Measurements from ENCODE around the gene ITIH5. TPM values are rescaled to one million over a fixed set of nuclear protein-coding genes. Genes with fewer than 3 reads are reported as not detected.

The ITIH5 gene
- polyA plus RNA-seq, 3 donors = not detected

DNA sequence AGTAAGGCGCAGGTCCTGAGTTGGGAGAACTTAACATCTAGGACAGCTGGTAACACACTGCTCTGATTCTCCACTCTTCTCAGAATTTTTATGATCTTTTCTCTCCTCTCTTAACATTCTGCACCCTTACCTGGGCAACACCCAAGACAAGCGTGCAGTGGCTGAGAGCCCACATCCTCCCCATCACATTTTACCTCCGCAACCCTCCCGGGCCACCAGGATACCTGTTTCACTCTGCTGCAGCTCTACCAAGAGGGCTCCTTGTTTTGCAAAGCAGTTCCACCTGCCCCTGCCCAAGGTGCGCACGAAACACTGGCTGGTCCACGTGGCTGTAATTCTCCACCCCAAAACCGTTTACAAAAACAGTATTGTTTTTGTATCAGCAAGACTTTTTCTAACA lies 81.5 kb downstream of the ITIH5 start:
- H3K9me3 Mint-ChIP-seq = no peaks in the 10 kb centered on the region
- H3K27me3 ChIP-seq (ENCODE audit: control insufficient read depth in 2 of 2, insufficient read depth in 2 of 2, low read length in 2 of 2) = no peaks in the 10 kb centered on the region
- no peaks in the 10 kb centered on the region for H3K4me1 Mint-ChIP-seq
- H3K4me3 ChIP-seq (replicated peaks in 1 of 3; ENCODE audit: low read depth in 2 of 3, low read length in 3 of 3) = no peak overlapping the region
- H3K4me2 ChIP-seq (replicated peaks; ENCODE audit: extremely low read depth, low read length, poor library complexity, severe bottlenecking) = no peak overlapping the region
- H3K9ac ChIP-seq (ENCODE audit: insufficient read depth, low read length, poor library complexity, severe bottlenecking) = no peak overlapping the region
- H3K9me3 ChIP-seq (replicated peaks in 1 of 2; ENCODE audit: control insufficient read depth in 1 of 2, insufficient read depth in 1 of 2, low read length in 2 of 2) = no peaks in the 10 kb centered on the region
- no peak overlapping the region for H2AFZ ChIP-seq (ENCODE audit: insufficient read depth, low read depth, low read length, poor library complexity, severe bottlenecking)
- H3K4me1 ChIP-seq (ENCODE audit: control insufficient read depth in 1 of 2, insufficient read depth in 2 of 2, low read length in 2 of 2) = no peaks in the 10 kb centered on the region
- no peaks in the 10 kb centered on the region for H3K79me2 ChIP-seq (ENCODE audit: insufficient read depth, low read length)
- intact Hi-C loops (cut with micrococcal nuclease) = no loop called here
- H3K27ac Mint-ChIP-seq = no peak overlapping the region
- peaks cover 3 to 9% (median 8%) of the 10 kb centered on the region in 3 donors for H3K27me3 Mint-ChIP-seq (ENCODE audit: low read depth in 3 of 3)
- no peak for DNase-seq
- H4K20me1 ChIP-seq (ENCODE audit: insufficient read depth, low read length) = no peaks in the 10 kb centered on the region
- no peak overlapping the region for H3K4me3 Mint-ChIP-seq
- no peaks in the 10 kb centered on the region for H3K36me3 ChIP-seq (replicated peaks in 1 of 2; ENCODE audit: control insufficient read depth in 1 of 2, insufficient read depth in 2 of 2, low read length in 2 of 2)
- TF ChIP-seq, protein P1, sequence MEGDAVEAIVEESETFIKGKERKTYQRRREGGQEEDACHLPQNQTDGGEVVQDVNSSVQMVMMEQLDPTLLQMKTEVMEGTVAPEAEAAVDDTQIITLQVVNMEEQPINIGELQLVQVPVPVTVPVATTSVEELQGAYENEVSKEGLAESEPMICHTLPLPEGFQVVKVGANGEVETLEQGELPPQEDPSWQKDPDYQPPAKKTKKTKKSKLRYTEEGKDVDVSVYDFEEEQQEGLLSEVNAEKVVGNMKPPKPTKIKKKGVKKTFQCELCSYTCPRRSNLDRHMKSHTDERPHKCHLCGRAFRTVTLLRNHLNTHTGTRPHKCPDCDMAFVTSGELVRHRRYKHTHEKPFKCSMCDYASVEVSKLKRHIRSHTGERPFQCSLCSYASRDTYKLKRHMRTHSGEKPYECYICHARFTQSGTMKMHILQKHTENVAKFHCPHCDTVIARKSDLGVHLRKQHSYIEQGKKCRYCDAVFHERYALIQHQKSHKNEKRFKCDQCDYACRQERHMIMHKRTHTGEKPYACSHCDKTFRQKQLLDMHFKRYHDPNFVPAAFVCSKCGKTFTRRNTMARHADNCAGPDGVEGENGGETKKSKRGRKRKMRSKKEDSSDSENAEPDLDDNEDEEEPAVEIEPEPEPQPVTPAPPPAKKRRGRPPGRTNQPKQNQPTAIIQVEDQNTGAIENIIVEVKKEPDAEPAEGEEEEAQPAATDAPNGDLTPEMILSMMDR (IDR thresholded peaks at IDR 0.05) = no peak
- 86% methylated on average over 6 of the region's 8 CpGs for WGBS (ENCODE audit: insufficient coverage)
- no peaks in the 10 kb centered on the region for H3K36me3 Mint-ChIP-seq
- H3K27ac ChIP-seq (ENCODE audit: low read depth in 1 of 2, low read length in 2 of 2) = no peak overlapping the region

DNA sequence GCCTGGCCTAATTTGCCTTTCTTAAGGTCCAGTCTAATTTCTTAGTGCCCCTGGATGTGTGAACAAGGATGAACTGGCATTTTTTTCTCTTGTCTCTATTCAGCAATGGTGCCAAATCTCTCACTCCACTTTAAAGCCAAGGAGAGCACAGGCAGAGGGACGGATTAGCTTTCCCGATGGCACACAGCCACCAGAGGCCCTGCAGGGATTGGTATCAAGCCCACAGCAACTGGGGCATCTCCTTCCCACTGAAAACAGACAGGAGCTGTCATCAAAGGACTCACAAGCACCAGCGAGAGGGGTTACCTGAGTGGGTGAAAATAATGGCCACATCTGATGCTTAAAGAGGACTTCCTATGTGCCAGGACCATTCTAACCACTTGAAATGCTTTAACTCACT lies 83.1 kb downstream of the ITIH5 start:
- intact Hi-C loops (cut with micrococcal nuclease) = no loop called here
- Histone ChIP-seq H3K79me2 (ENCODE audit: insufficient read depth, low read length) (no peaks in the 10 kb centered on the region), H4K20me1 (ENCODE audit: insufficient read depth, low read length) (no peaks in the 10 kb centered on the region), H3K27me3 (ENCODE audit: control insufficient read depth in 2 of 2, insufficient read depth in 2 of 2, low read length in 2 of 2) (no peaks in the 10 kb centered on the region), H3K9me3 (replicated peaks in 1 of 2; ENCODE audit: control insufficient read depth in 1 of 2, insufficient read depth in 1 of 2, low read length in 2 of 2) (no peaks in the 10 kb centered on the region), H3K4me3 (replicated peaks in 1 of 3; ENCODE audit: low read depth in 2 of 3, low read length in 3 of 3) (no peak overlapping the region), H3K4me1 (ENCODE audit: control insufficient read depth in 1 of 2, insufficient read depth in 2 of 2, low read length in 2 of 2) (no peaks in the 10 kb centered on the region), H3K9ac (ENCODE audit: insufficient read depth, low read length, poor library complexity, severe bottlenecking) (no peak overlapping the region), H3K36me3 (replicated peaks in 1 of 2; ENCODE audit: control insufficient read depth in 1 of 2, insufficient read depth in 2 of 2, low read length in 2 of 2) (no peaks in the 10 kb centered on the region), H3K4me2 (replicated peaks; ENCODE audit: extremely low read depth, low read length, poor library complexity, severe bottlenecking) (no peak overlapping the region), H2AFZ (ENCODE audit: insufficient read depth, low read depth, low read length, poor library complexity, severe bottlenecking) (no peak overlapping the region), H3K27ac (ENCODE audit: low read depth in 1 of 2, low read length in 2 of 2) (no peak overlapping the region)
- no peaks in the 10 kb centered on the region for H3K9me3 Mint-ChIP-seq
- no peak overlapping the region for H3K27ac Mint-ChIP-seq
- H3K27me3 Mint-ChIP-seq (ENCODE audit: low read depth in 3 of 3) = peaks cover 3 to 8% (median 7%) of the 10 kb centered on the region in 3 donors
- DNase-seq = no peak
- TF ChIP-seq, protein P1 (IDR thresholded peaks at IDR 0.05) = no peak
- no peak overlapping the region for H3K4me3 Mint-ChIP-seq
- H3K36me3 Mint-ChIP-seq = no peaks in the 10 kb centered on the region
- no peaks in the 10 kb centered on the region for H3K4me1 Mint-ChIP-seq
- WGBS (ENCODE audit: insufficient coverage) = 100% methylated on average over 2 of the region's 3 CpGs
